GM12878 (cell line): Measurements from ENCODE around the gene ANKRD33.

Experiments used
- CBX5 ChIP-seq: sonication (generic); IDR thresholded peaks from 2 replicates; pipeline ENCODE4 v1.6.1; 2016; ENCODE audit warnings: low read depth, moderate library complexity, mild to moderate bottlenecking, inconsistent platforms
- CHD1 ChIP-seq: IDR thresholded peaks from 2 replicates; pipeline ENCODE4 v1.6.1; 2012; ENCODE audit warnings: low read depth, low read length, improper control_type of control experiment
- CTCF ChIP-seq, 3 experiments: IDR thresholded peaks in 2 of 3; conservative IDR thresholded peaks in 1 of 3; 2 replicates each; pipeline ENCODE4 v1.5.1; 2011; ENCODE audit warnings: low read depth in 3 of 3, low read length in 3 of 3, mild to moderate bottlenecking in 3 of 3, control low read depth in 2 of 3, moderate library complexity in 2 of 3, inconsistent platforms in 1 of 3, mixed read lengths in 1 of 3; ENCODE audit not compliant: control insufficient read depth in 2 of 3, insufficient read depth in 1 of 3; ENCODE audit errors: extremely low read depth in 1 of 3
- ELK1 ChIP-seq: IDR thresholded peaks from 2 replicates; pipeline ENCODE4 v1.6.1; 2012; ENCODE audit warnings: low read depth, low read length, improper control_type of control experiment
- GABPA ChIP-seq: IDR thresholded peaks from 2 replicates; pipeline ENCODE4 v1.6.1; 2014; ENCODE audit warnings: antibody characterized with exemption, low read depth, mild to moderate bottlenecking, inconsistent platforms
- HDGF ChIP-seq: fragments of 450-650 bp; IDR thresholded peaks from 2 replicates; pipeline ENCODE4 v1.6.1; 2016; ENCODE audit warnings: antibody characterized with exemption
- NFXL1 ChIP-seq: fragments of 450-650 bp; IDR thresholded peaks from 2 replicates; pipeline ENCODE4 v1.6.1; 2017; ENCODE audit warnings: antibody characterized with exemption, mild to moderate bottlenecking, borderline replicate concordance
- NRF1 ChIP-seq: conservative IDR thresholded peaks from 2 replicates; pipeline ENCODE4 v1.6.1; 2011; ENCODE audit warnings: mild to moderate bottlenecking, low read depth, low read length, improper control_type of control experiment
- POLR2AphosphoS5 ChIP-seq: IDR thresholded peaks from 2 replicates; pipeline ENCODE4 v1.6.1; 2011; ENCODE audit warnings: mild to moderate bottlenecking, low read length, inconsistent platforms
- ZNF274 ChIP-seq: IDR thresholded peaks from one replicate; pipeline ENCODE4 v1.8.0; 2011; ENCODE audit not compliant: insufficient read length, insufficient read depth
- TF ChIP-seq, protein P1 (sequence below): IDR thresholded peaks from 2 replicates; pipeline ENCODE4 v1.6.1; 2011; ENCODE audit warnings: borderline replicate concordance, low read depth, mild to moderate bottlenecking, moderate library complexity, mixed read lengths, low read length; ENCODE audit not compliant: insufficient read depth; ENCODE audit errors: extremely low read length

DNA sequence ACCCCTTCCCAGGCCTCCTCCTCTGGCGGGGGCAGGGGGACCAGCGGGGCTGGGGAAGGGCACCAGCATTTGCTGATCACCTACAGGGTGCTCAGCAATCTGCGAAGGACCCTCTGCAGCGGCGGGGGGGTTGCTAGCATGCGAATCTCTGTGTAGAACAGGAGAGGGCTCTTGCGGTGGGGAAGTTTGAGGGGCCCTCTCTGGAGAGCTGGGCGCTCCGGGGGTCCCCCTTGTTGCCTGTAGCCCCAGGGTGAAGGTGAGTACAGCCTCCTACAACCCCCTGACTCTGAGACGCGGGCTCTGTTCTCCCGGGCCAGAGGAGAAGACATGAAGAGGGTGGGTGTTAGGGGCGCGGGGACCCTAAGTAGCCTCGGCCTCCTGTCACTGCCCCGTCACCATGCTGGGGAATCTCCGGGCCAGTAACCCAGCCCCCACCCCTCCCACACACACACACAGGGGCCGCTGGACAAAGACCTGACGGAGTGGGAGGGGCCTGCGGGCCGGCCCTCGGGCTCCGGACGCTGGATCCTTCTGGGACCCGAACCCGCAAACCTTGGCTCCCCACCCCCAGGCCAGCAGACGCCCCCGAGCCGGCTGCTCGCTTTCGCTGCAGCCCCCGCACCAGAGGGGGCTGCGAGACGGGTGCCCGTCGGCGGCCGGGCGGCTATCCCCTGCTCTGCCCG lies 40.1 kb upstream of the ANKRD33 start:
- TF ChIP-seq, protein P1, sequence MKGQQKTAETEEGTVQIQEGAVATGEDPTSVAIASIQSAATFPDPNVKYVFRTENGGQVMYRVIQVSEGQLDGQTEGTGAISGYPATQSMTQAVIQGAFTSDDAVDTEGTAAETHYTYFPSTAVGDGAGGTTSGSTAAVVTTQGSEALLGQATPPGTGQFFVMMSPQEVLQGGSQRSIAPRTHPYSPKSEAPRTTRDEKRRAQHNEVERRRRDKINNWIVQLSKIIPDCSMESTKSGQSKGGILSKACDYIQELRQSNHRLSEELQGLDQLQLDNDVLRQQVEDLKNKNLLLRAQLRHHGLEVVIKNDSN = no peak
- TF ChIP-seq CBX5 (no peak), NFXL1 (no peak), GABPA (no peak), CTCF (IDR thresholded peaks at IDR 0.05 in 2 of 3, conservative IDR thresholded peaks at IDR 0.05 in 1 of 3; ENCODE audit: control insufficient read depth in 2 of 3, extremely low read depth in 1 of 3, insufficient read depth in 1 of 3, low read depth in 3 of 3, low read length in 3 of 3) (no peak), NRF1 (no peak), ZNF274 (no peak), HDGF (no peak), CHD1 (no peak), ELK1 (no peak), POLR2AphosphoS5 (no peak)
